K562 (cell line): ENCODE measurements around the gene ALG5.

Experiments
- TF ChIP-seq, protein P1 (sequence below): sonication (generic); formaldehyde crosslinking; IDR thresholded peaks from 2 replicates; pipeline ENCODE4 v1.8.0; 2023; ENCODE audit warnings: missing genetic modification reagents, mild to moderate bottlenecking, borderline replicate concordance
- TF ChIP-seq, protein P2 (sequence below), 2 experiments: fragments of 450-650 bp in 1 of 2; IDR thresholded peaks; 2 replicates each; pipeline ENCODE4 v1.6.1; 2011 to 2017; ENCODE audit warnings: low read depth in 2 of 2, antibody characterized with exemption in 1 of 2, borderline replicate concordance in 1 of 2, low read length in 1 of 2, mild to moderate bottlenecking in 1 of 2, mixed read lengths in 1 of 2; ENCODE audit not compliant: control insufficient read depth in 1 of 2

DNA sequence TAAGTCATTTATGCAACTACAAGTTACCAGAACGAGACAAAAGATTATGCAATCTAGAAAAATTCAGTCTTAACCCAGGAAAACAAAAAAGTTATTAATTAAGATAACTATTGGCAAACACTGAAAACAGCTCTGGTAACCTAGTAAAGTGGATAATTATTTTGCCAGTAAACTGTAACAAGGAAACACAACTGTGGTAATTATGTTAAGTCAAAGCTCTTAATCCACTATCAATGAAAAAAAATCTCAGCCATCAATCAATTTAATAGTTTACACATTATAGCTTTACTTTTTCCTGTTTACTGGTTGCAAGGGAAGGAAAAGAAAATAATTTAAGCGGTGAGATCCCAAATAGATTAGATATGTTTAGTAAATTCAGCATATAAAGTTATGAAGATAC lies 12.6 kb upstream of the ALG5 start:
- TF ChIP-seq, protein P1, sequence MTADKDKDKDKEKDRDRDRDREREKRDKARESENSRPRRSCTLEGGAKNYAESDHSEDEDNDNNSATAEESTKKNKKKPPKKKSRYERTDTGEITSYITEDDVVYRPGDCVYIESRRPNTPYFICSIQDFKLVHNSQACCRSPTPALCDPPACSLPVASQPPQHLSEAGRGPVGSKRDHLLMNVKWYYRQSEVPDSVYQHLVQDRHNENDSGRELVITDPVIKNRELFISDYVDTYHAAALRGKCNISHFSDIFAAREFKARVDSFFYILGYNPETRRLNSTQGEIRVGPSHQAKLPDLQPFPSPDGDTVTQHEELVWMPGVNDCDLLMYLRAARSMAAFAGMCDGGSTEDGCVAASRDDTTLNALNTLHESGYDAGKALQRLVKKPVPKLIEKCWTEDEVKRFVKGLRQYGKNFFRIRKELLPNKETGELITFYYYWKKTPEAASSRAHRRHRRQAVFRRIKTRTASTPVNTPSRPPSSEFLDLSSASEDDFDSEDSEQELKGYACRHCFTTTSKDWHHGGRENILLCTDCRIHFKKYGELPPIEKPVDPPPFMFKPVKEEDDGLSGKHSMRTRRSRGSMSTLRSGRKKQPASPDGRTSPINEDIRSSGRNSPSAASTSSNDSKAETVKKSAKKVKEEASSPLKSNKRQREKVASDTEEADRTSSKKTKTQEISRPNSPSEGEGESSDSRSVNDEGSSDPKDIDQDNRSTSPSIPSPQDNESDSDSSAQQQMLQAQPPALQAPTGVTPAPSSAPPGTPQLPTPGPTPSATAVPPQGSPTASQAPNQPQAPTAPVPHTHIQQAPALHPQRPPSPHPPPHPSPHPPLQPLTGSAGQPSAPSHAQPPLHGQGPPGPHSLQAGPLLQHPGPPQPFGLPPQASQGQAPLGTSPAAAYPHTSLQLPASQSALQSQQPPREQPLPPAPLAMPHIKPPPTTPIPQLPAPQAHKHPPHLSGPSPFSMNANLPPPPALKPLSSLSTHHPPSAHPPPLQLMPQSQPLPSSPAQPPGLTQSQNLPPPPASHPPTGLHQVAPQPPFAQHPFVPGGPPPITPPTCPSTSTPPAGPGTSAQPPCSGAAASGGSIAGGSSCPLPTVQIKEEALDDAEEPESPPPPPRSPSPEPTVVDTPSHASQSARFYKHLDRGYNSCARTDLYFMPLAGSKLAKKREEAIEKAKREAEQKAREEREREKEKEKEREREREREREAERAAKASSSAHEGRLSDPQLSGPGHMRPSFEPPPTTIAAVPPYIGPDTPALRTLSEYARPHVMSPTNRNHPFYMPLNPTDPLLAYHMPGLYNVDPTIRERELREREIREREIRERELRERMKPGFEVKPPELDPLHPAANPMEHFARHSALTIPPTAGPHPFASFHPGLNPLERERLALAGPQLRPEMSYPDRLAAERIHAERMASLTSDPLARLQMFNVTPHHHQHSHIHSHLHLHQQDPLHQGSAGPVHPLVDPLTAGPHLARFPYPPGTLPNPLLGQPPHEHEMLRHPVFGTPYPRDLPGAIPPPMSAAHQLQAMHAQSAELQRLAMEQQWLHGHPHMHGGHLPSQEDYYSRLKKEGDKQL (CRISPR knock-in tag): no peak
- TF ChIP-seq, protein P2, sequence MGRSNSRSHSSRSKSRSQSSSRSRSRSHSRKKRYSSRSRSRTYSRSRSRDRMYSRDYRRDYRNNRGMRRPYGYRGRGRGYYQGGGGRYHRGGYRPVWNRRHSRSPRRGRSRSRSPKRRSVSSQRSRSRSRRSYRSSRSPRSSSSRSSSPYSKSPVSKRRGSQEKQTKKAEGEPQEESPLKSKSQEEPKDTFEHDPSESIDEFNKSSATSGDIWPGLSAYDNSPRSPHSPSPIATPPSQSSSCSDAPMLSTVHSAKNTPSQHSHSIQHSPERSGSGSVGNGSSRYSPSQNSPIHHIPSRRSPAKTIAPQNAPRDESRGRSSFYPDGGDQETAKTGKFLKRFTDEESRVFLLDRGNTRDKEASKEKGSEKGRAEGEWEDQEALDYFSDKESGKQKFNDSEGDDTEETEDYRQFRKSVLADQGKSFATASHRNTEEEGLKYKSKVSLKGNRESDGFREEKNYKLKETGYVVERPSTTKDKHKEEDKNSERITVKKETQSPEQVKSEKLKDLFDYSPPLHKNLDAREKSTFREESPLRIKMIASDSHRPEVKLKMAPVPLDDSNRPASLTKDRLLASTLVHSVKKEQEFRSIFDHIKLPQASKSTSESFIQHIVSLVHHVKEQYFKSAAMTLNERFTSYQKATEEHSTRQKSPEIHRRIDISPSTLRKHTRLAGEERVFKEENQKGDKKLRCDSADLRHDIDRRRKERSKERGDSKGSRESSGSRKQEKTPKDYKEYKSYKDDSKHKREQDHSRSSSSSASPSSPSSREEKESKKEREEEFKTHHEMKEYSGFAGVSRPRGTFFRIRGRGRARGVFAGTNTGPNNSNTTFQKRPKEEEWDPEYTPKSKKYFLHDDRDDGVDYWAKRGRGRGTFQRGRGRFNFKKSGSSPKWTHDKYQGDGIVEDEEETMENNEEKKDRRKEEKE (IDR thresholded peaks at IDR 0.05; ENCODE audit: borderline replicate concordance in 1 of 2, control insufficient read depth in 1 of 2, low read depth in 2 of 2, low read length in 1 of 2): no peak
